Vagina (tissue), 2 donors: ENCODE results near the gene CUTC. TPM values are rescaled to one million over a fixed set of nuclear protein-coding genes. Genes with fewer than 3 reads are reported as not detected.

Experiments used
- DNase-seq, 2 donors: peaks; one replicate each; pipeline ENCODE4 v3.0.0-alpha.2; 2017; ENCODE audit errors: extremely low spot score in 2 of 2
- H3K27ac ChIP-seq: fragments of 200-600 bp; sonication (generic); one replicate; pipeline ENCODE4 v1.5.1; 2019
- H3K27me3 ChIP-seq: fragments of 200-600 bp; sonication (generic); one replicate; pipeline ENCODE4 v1.5.1; 2019
- H3K36me3 ChIP-seq, 2 donors: fragments of 200-600 bp; sonication (generic); one replicate each; pipeline ENCODE4 v1.5.1; 2017 to 2019
- H3K4me1 ChIP-seq: fragments of 200-600 bp; sonication (generic); one replicate; pipeline ENCODE4 v1.5.1; 2019
- H3K4me3 ChIP-seq, 2 donors: fragments of 200-600 bp; sonication (generic); 1 replicate in 1 of 2; 2 replicates in 1 of 2; pipeline ENCODE4 v1.5.1; 2016 to 2019
- H3K9me3 ChIP-seq: fragments of 200-600 bp; sonication (generic); one replicate; pipeline ENCODE4 v1.5.1; 2019
- POLR2A ChIP-seq, 2 donors: fragments of 450-650 bp; IDR thresholded peaks; one replicate each; pipeline ENCODE4 v1.6.1; 2017; ENCODE audit warnings: antibody characterized with exemption in 2 of 2, mild to moderate bottlenecking in 2 of 2, moderate library complexity in 2 of 2
- POLR2AphosphoS5 ChIP-seq, 2 donors: sonication (generic); formaldehyde crosslinking; IDR thresholded peaks; one replicate each; pipeline ENCODE4 v1.9.0; 2017; ENCODE audit warnings: antibody characterized with exemption in 2 of 2, mild to moderate bottlenecking in 2 of 2, low read depth in 1 of 2; ENCODE audit not compliant: insufficient read depth in 1 of 2
- intact Hi-C: fragments of 100-400 bp; cut with DNase I; formaldehyde crosslinking; loops from one replicate; pipeline ENCODE4 v1.15.1; 2023
- total RNA-seq: library from RNA; depleted of rRNA; stranded (reverse); fragments of >200 nt; gene quantifications from one replicate; pipeline ENCODE4 v1.2.3, GENCODE V29; 2016
- TF ChIP-seq, protein P1 (sequence below), 3 experiments: fragments of 450-650 bp in 2 of 3; fragments of 200-600 bp in 1 of 3; sonication (generic) in 1 of 3; IDR thresholded peaks; one replicate each; pipeline ENCODE4 v1.5.1; 2017 to 2019; ENCODE audit warnings: antibody characterized with exemption in 3 of 3, mild to moderate bottlenecking in 2 of 3, moderate library complexity in 2 of 3

The CUTC gene
- total RNA-seq, 1 donor from 2014 or later: 18.2 TPM

DNA sequence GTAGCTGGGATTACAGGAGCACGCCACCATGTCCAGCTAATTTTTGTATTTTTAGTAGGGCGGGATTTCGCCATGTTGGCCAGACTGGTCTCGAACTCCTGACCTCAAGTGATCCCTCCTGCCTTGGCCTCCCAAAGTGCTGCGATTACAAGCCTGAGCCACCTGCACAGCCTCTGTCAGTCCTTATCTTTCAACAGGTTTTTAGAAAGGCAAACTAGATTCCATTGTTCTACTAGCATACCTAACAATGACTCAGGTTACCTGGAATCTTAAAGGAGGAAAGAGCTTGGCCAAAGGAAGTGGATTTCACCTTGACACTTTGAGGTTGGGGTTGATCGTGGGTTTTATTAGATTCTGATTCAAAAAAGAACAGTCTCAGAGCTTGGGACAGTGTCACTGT is 53.6 kb downstream of the CUTC start:
- no peaks in the 10 kb centered on the region for H3K36me3 ChIP-seq
- no peak overlapping the region for H3K27ac ChIP-seq
- no peaks in the 10 kb centered on the region for H3K9me3 ChIP-seq
- DNase-seq: no peak
- H3K4me3 ChIP-seq: no peak overlapping the region
- no peak for TF ChIP-seq POLR2A (IDR thresholded peaks at IDR 0.05)
- intact Hi-C loops: no loop called here
- peaks cover 7% of the 10 kb centered on the region for H3K4me1 ChIP-seq
- H3K27me3 ChIP-seq: no peaks in the 10 kb centered on the region

DNA sequence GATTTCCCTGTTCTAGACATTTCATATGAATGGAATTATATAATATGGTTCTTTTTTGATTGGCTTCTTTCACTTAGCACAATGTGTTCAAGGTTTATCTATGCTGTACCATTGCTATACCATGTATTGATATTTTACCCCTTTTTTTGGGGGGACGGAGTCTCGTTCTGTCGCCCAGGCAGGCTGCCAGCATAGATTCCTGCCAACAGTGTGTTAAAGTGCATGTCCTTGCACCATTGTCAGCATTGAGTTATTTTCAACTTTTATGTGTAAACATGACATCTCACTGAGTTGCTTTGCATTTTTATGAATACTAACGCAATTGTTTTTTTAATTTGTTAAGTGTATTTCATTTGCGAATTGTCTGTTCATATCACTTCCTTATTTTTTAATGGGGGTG is 55.3 kb downstream of the CUTC start:
- H3K4me1 ChIP-seq: peaks cover 7% of the 10 kb centered on the region
- TF ChIP-seq POLR2A (IDR thresholded peaks at IDR 0.05): no peak
- TF ChIP-seq, protein P1, sequence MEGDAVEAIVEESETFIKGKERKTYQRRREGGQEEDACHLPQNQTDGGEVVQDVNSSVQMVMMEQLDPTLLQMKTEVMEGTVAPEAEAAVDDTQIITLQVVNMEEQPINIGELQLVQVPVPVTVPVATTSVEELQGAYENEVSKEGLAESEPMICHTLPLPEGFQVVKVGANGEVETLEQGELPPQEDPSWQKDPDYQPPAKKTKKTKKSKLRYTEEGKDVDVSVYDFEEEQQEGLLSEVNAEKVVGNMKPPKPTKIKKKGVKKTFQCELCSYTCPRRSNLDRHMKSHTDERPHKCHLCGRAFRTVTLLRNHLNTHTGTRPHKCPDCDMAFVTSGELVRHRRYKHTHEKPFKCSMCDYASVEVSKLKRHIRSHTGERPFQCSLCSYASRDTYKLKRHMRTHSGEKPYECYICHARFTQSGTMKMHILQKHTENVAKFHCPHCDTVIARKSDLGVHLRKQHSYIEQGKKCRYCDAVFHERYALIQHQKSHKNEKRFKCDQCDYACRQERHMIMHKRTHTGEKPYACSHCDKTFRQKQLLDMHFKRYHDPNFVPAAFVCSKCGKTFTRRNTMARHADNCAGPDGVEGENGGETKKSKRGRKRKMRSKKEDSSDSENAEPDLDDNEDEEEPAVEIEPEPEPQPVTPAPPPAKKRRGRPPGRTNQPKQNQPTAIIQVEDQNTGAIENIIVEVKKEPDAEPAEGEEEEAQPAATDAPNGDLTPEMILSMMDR (IDR thresholded peaks at IDR 0.05): no peak
- TF ChIP-seq POLR2AphosphoS5 (IDR thresholded peaks at IDR 0.05; ENCODE audit: insufficient read depth in 1 of 2, low read depth in 1 of 2): no peak
- no peaks in the 10 kb centered on the region for H3K27me3 ChIP-seq
- no peak overlapping the region for H3K4me3 ChIP-seq
- H3K9me3 ChIP-seq: no peaks in the 10 kb centered on the region
- H3K27ac ChIP-seq: no peak overlapping the region
- no peak for DNase-seq
- H3K36me3 ChIP-seq: no peaks in the 10 kb centered on the region
- intact Hi-C loops: no loop called here

DNA sequence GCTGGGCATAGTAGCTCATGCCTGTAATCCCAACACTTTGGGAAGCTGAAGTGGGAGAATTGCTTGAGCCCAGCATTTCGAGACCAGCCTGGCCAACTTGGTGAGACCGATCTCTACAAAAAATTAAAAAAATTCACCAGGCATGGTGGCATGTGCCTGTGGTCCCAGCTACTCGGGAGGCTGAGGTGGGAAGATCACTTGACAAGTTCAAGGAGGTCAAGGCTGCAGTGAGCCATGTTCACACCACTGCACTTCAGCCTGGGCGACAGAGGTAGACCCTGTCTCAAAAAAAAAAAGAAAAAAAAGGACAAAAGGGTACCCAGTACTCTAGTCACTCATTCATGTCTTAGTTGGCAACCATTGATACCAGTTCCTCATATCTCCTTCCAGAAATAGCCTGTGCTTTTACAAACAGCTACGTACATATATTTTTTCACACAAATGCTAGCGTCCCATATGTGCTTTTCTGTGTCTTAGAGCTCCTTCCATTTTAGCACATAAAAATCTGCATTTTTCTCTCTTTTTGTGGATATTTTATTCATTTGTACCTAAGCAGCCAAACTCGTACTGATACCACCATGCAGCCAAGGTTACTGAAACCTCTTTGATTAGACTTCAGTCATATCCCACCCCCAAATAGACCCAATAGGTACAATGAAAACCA is 55.9 kb downstream of the CUTC start:
- Histone ChIP-seq H3K4me1 (peaks cover 7% of the 10 kb centered on the region), H3K9me3 (no peaks in the 10 kb centered on the region), H3K4me3 (no peak overlapping the region), H3K27me3 (no peaks in the 10 kb centered on the region), H3K36me3 (no peaks in the 10 kb centered on the region), H3K27ac (peak overlapping the region; percentile 70)
- TF ChIP-seq, protein P1 (IDR thresholded peaks at IDR 0.05): no peak
- TF ChIP-seq POLR2A (IDR thresholded peaks at IDR 0.05): no peak
- TF ChIP-seq POLR2AphosphoS5 (IDR thresholded peaks at IDR 0.05; ENCODE audit: insufficient read depth in 1 of 2, low read depth in 1 of 2): no peak
- intact Hi-C loops: no loop called here
- DNase-seq: no peak

DNA sequence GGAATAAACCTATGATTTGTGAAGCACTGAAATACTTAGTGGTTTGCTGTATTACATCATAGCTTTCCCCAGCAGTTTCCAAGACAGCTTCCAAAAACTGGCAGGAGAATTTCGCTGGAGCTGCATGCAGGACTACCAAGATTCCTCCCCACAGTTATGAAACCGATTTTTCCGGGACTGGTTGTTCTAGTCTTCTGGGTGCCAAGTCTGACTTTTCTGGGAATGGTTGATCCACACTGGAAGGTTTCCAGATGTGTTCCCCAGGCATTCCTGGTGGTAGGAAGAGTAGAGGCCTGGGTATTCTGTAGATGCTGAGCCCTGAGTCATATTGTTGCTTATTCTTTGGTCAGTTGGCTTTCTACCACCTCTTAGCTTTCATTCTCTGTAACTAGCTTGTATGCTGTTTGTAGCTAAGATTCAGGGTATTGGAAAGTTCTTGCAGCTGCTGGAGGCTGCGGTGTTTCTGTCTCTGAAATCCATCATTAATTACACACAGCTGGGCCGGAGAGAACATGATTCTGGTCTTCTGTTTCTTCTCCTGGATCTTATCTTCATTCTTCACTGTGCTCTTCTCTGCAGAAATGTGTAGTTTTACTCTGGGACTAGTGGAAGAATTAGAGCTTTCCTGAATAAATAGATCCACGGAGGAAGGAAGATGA is 56.7 kb downstream of the CUTC start:
- peaks cover 7% of the 10 kb centered on the region for H3K4me1 ChIP-seq
- H3K27me3 ChIP-seq: no peaks in the 10 kb centered on the region
- TF ChIP-seq POLR2AphosphoS5 (IDR thresholded peaks at IDR 0.05; ENCODE audit: insufficient read depth in 1 of 2, low read depth in 1 of 2) (peak in 1 of 2 donors; percentile 14), POLR2A (IDR thresholded peaks at IDR 0.05) (no peak)
- TF ChIP-seq, protein P1 (IDR thresholded peaks at IDR 0.05): no peak
- no peak overlapping the region for H3K4me3 ChIP-seq
- intact Hi-C loops: no loop called here
- H3K27ac ChIP-seq: peak overlapping the region; percentile 70
- DNase-seq: peak in 1 of 2 donors; percentile 96
- H3K9me3 ChIP-seq: no peaks in the 10 kb centered on the region
- no peaks in the 10 kb centered on the region for H3K36me3 ChIP-seq

DNA sequence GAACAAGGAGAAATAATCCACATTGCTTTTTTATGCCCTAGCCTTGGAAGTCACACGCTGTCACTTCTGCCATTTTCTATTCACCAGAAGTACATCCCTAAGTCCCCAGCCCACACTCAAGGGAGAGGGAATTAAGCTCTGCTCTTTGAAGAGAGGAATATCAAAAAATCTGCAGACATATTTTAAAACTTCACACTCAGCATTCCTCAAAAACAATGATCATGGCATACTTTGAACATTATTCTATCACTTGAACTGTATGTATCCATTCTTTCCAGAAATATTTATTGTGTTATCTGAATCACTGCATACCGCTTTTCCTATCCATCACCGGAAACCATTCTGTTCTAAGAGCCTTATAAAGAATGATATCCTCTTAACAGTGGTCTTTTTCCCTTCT is 59.8 kb downstream of the CUTC start:
- H3K36me3 ChIP-seq: no peaks in the 10 kb centered on the region
- no peaks in the 10 kb centered on the region for H3K9me3 ChIP-seq
- no peaks in the 10 kb centered on the region for H3K27me3 ChIP-seq
- peaks cover 7% of the 10 kb centered on the region for H3K4me1 ChIP-seq
- H3K27ac ChIP-seq: no peak overlapping the region
- intact Hi-C loops: no loop called here
- no peak overlapping the region for H3K4me3 ChIP-seq
- DNase-seq: no peak
- no peak for TF ChIP-seq POLR2A (IDR thresholded peaks at IDR 0.05)
- TF ChIP-seq POLR2AphosphoS5 (IDR thresholded peaks at IDR 0.05; ENCODE audit: insufficient read depth in 1 of 2, low read depth in 1 of 2): no peak
- TF ChIP-seq, protein P1 (IDR thresholded peaks at IDR 0.05): no peak
